ENCODE measurements around the gene MYL7. TPM values are rescaled to one million over a fixed set of nuclear protein-coding genes. Genes with fewer than 3 reads are reported as not detected.

The MYL7 gene
- total RNA-seq, 4 donors from 2014 or later = not detected

GRCh38 chr7:44162785-44163395, 21.8 kb upstream of the MYL7 start:
- no peak for TF ChIP-seq CTCF (IDR thresholded peaks at IDR 0.05; ENCODE audit: low read depth)

GRCh38 chr7:44162179-44162578, 21.0 kb upstream of the MYL7 start:
- no peak for TF ChIP-seq CTCF (IDR thresholded peaks at IDR 0.05; ENCODE audit: low read depth)

GRCh38 chr7:44161371-44161770, 20.2 kb upstream of the MYL7 start:
- no peak for TF ChIP-seq CTCF (IDR thresholded peaks at IDR 0.05; ENCODE audit: low read depth)

- no peak for TF ChIP-seq CTCF (IDR thresholded peaks at IDR 0.05; ENCODE audit: low read depth)
Observed at GRCh38 chr7:44159824-44160630, 18.9 kb upstream of the MYL7 start.

- TF ChIP-seq CTCF (IDR thresholded peaks at IDR 0.05; ENCODE audit: low read depth) = no peak
Observed at GRCh38 chr7:44158873-44159631, 17.9 kb upstream of the MYL7 start.

GRCh38 chr7:44158096-44158872, 17.2 kb upstream of the MYL7 start:
- TF ChIP-seq CTCF (IDR thresholded peaks at IDR 0.05; ENCODE audit: low read depth) = no peak

Data from subcutaneous adipose tissue (tissue), 4 donors.